H1 (cell line): ENCODE data around the gene KCP. TPM values are rescaled to one million over a fixed set of nuclear protein-coding genes. Genes with fewer than 3 reads are reported as not detected.

Source experiments
- CTCF ChIA-PET: fragments of 300-600 bp; sonication (Branson Sonifier 250); formaldehyde crosslinking; loops from one replicate; lab custom pipeline; 2021; ENCODE audit not compliant: partially characterized antibody; lab: Charles Lee
- POLR2A ChIA-PET: fragments of 300-600 bp; sonication (Branson Sonifier 250); formaldehyde crosslinking; loops from one replicate; lab custom pipeline; 2021; ENCODE audit warnings: inconsistent platforms; ENCODE audit not compliant: partially characterized antibody; lab: Charles Lee
- DNase-seq, 2 experiments: peaks; one replicate each; pipeline versions ENCODE4 v3.0.0 to v3.0.0-alpha.2; 2010 to 2022; ENCODE audit warnings: low spot score in 2 of 2, low read depth in 1 of 2, mixed read lengths in 1 of 2
- FAIRE-seq: peaks from 2 replicates; lab custom pipeline; 2011; peaks lifted over from hg19 to GRCh38; lab: Jason Lieb, UNC
- H2AFZ ChIP-seq: 2 replicates; pipeline ENCODE4 v1.8.1; 2012; ENCODE audit warnings: low read length, inconsistent platforms
- H2AK5ac ChIP-seq: 2 replicates; pipeline ENCODE4 v1.6.1; 2013; ENCODE audit warnings: low read depth, low read length
- H2BK120ac ChIP-seq: replicated peaks from 2 replicates; pipeline ENCODE3; 2013; ENCODE audit warnings: low read depth, low read length, inconsistent platforms
- H2BK12ac ChIP-seq: 2 replicates; pipeline ENCODE4 v1.6.1; 2013; ENCODE audit warnings: low read depth, low read length
- H2BK15ac ChIP-seq: 2 replicates; pipeline ENCODE4 v1.6.1; 2013; ENCODE audit warnings: low read length
- H2BK20ac ChIP-seq: 2 replicates; pipeline ENCODE4 v1.6.1; 2013; ENCODE audit warnings: low read length
- H2BK5ac ChIP-seq: 2 replicates; pipeline ENCODE4 v1.6.1; 2013; ENCODE audit warnings: low read depth, low read length
- H3K14ac ChIP-seq: 2 replicates; pipeline ENCODE4 v1.6.1; 2013; ENCODE audit warnings: inconsistent platforms; ENCODE audit not compliant: insufficient read length
- H3K18ac ChIP-seq: 2 replicates; pipeline ENCODE4 v1.6.1; 2013; ENCODE audit warnings: low read length; ENCODE audit errors: extremely low read depth
- H3K23ac ChIP-seq: 2 replicates; pipeline ENCODE4 v1.6.1; 2013; ENCODE audit warnings: inconsistent platforms; ENCODE audit not compliant: insufficient read length
- H3K23me2 ChIP-seq: 2 replicates; pipeline ENCODE4 v1.6.1; 2013; ENCODE audit warnings: low read depth, low read length
- H3K27ac ChIP-seq: 2 replicates; pipeline ENCODE4 v1.6.1; 2011; ENCODE audit warnings: low read depth, low read length, inconsistent platforms
- H3K27me3 ChIP-seq, 4 experiments: replicated peaks in 1 of 4; 1 replicate in 1 of 4; 2 replicates in 3 of 4; pipeline versions ENCODE4 v1.6.1 to v1.8.1; 2011 to 2013; ENCODE audit warnings: low read length in 3 of 4, mild to moderate bottlenecking in 3 of 4, inconsistent platforms in 2 of 4, mixed read lengths in 2 of 4, moderate library complexity in 1 of 4; ENCODE audit not compliant: control insufficient read depth in 3 of 4, insufficient read depth in 3 of 4; ENCODE audit errors: extremely low read depth in 1 of 4
- H3K36me3 ChIP-seq, 4 experiments: 2 replicates each; pipeline versions ENCODE4 v1.6.1 to v1.8.1; 2011 to 2013; ENCODE audit warnings: mild to moderate bottlenecking in 4 of 4, low read length in 3 of 4, moderate library complexity in 2 of 4, control low read depth in 1 of 4, inconsistent platforms in 1 of 4; ENCODE audit not compliant: insufficient read depth in 4 of 4, control insufficient read depth in 2 of 4
- H3K4ac ChIP-seq: replicated peaks from 2 replicates; pipeline ENCODE3; 2013; ENCODE audit warnings: low read length, low read depth, mixed read lengths, inconsistent platforms; ENCODE audit not compliant: insufficient read length
- H3K4me1 ChIP-seq, 4 experiments: replicated peaks in 1 of 4; 1 replicate in 1 of 4; 2 replicates in 3 of 4; pipeline versions ENCODE4 v1.6.1 to v1.8.1; 2011 to 2013; ENCODE audit warnings: low read length in 3 of 4, inconsistent platforms in 2 of 4, mixed read lengths in 1 of 4; ENCODE audit not compliant: insufficient read depth in 4 of 4, control insufficient read depth in 3 of 4
- H3K4me2 ChIP-seq, 2 experiments: 2 replicates each; pipeline versions ENCODE4 v1.6.1 to v1.8.1; 2011 to 2013; ENCODE audit warnings: low read depth in 2 of 2, low read length in 2 of 2, control low read depth in 1 of 2, inconsistent platforms in 1 of 2, mild to moderate bottlenecking in 1 of 2; ENCODE audit not compliant: insufficient read depth in 1 of 2
- H3K4me3 ChIP-seq, 4 experiments: fragments of 200-600, 300-600 bp in 1 of 4; sonication (generic), shearing (Covaris generic), sonication (Bioruptor Twin) in 1 of 4; 2 replicates each; pipeline versions ENCODE4 v1.5.1 to v1.8.1; 2011 to 2016; ENCODE audit warnings: low read length in 4 of 4, low read depth in 3 of 4, control low read depth in 2 of 4, inconsistent platforms in 2 of 4, mild to moderate bottlenecking in 2 of 4, mixed read lengths in 1 of 4, moderate library complexity in 1 of 4; ENCODE audit not compliant: insufficient read depth in 2 of 4; ENCODE audit errors: extremely low read depth in 1 of 4
- H3K56ac ChIP-seq: replicated peaks from 2 replicates; pipeline ENCODE3; 2013; ENCODE audit warnings: low read depth, mild to moderate bottlenecking, mixed read lengths, low read length, inconsistent platforms; ENCODE audit not compliant: insufficient read length
- H3K79me1 ChIP-seq: 2 replicates; pipeline ENCODE4 v1.6.1; 2013; ENCODE audit warnings: low read depth, low read length, control low read depth
- H3K79me2 ChIP-seq, 2 experiments: 2 replicates each; pipeline versions ENCODE4 v1.6.1 to v1.8.1; 2012 to 2013; ENCODE audit warnings: low read length in 2 of 2, mild to moderate bottlenecking in 2 of 2, inconsistent platforms in 1 of 2; ENCODE audit not compliant: insufficient read depth in 2 of 2, control insufficient read depth in 1 of 2
- H3K9ac ChIP-seq, 4 experiments: replicated peaks in 1 of 4; 1 replicate in 1 of 4; 2 replicates in 3 of 4; pipeline versions ENCODE4 v1.6.1 to v1.8.1; 2011 to 2013; ENCODE audit warnings: low read depth in 3 of 4, low read length in 3 of 4, control low read depth in 2 of 4, mild to moderate bottlenecking in 2 of 4, moderate library complexity in 2 of 4, inconsistent platforms in 1 of 4; ENCODE audit errors: extremely low read depth in 1 of 4
- H3K9me3 ChIP-seq, 2 experiments: 2 replicates each; pipeline versions ENCODE4 v1.6.1 to v1.8.1; 2012 to 2013; ENCODE audit warnings: mild to moderate bottlenecking in 2 of 2, moderate library complexity in 2 of 2, control low read depth in 1 of 2, inconsistent platforms in 1 of 2, low read depth in 1 of 2, low read length in 1 of 2, mixed read lengths in 1 of 2; ENCODE audit not compliant: insufficient read depth in 2 of 2
- H4K20me1 ChIP-seq, 2 experiments: replicated peaks in 1 of 2; 2 replicates each; pipeline versions ENCODE3 to v1.8.1; 2011 to 2013; ENCODE audit warnings: inconsistent platforms in 2 of 2, low read length in 2 of 2, mild to moderate bottlenecking in 1 of 2; ENCODE audit not compliant: insufficient read depth in 2 of 2, control insufficient read depth in 1 of 2
- H4K5ac ChIP-seq: 2 replicates; pipeline ENCODE4 v1.6.1; 2013; ENCODE audit warnings: low read length, low read depth, mixed read lengths, inconsistent platforms; ENCODE audit not compliant: insufficient read length
- H4K8ac ChIP-seq: 2 replicates; pipeline ENCODE4 v1.8.0; 2013; ENCODE audit warnings: mild to moderate bottlenecking, moderate library complexity, low read length, inconsistent platforms; ENCODE audit not compliant: insufficient read depth; ENCODE audit errors: extremely low read depth
- H4K91ac ChIP-seq: replicated peaks from 2 replicates; pipeline ENCODE3; 2013; ENCODE audit warnings: low read length, mixed read lengths, inconsistent platforms; ENCODE audit not compliant: insufficient read length
- ASH2L ChIP-seq: fragments of 200-600, 300-600 bp; sonication (generic); IDR thresholded peaks from one replicate; pipeline ENCODE4 v1.7.1; 2017; ENCODE audit warnings: low read length
- EZH2 ChIP-seq: fragments of 200-600 bp; sonication (generic); IDR thresholded peaks from 2 replicates; pipeline ENCODE4 v1.7.1; 2012; ENCODE audit warnings: low read depth, mild to moderate bottlenecking, moderate library complexity, low read length, inconsistent platforms; ENCODE audit not compliant: severe bottlenecking
- PHF8 ChIP-seq: fragments of 200-600 bp; sonication (generic); conservative IDR thresholded peaks from 2 replicates; pipeline ENCODE4 v1.7.1; 2012; ENCODE audit warnings: low read depth, mild to moderate bottlenecking, inconsistent platforms, low read length, moderate library complexity
- RBBP5 ChIP-seq: IDR thresholded peaks from 2 replicates; pipeline ENCODE4 v1.7.1; 2012; ENCODE audit warnings: low read depth, mild to moderate bottlenecking, inconsistent platforms, low read length, moderate library complexity, borderline replicate concordance
- SRF ChIP-seq: IDR thresholded peaks from 2 replicates; pipeline ENCODE4 v1.6.1; 2011; ENCODE audit warnings: mild to moderate bottlenecking, low read depth, low read length, moderate library complexity
- SUZ12 ChIP-seq: fragments of 200-600 bp; sonication (generic); IDR thresholded peaks from 2 replicates; pipeline ENCODE4 v1.6.1; 2012; ENCODE audit warnings: mild to moderate bottlenecking, inconsistent platforms, low read length, moderate library complexity, mixed read lengths
- ZNF274 ChIP-seq: IDR thresholded peaks from 2 replicates; pipeline ENCODE4 v1.7.0; 2012; ENCODE audit warnings: low read length, borderline replicate concordance; ENCODE audit errors: extremely low read depth
- WGBS, 2 experiments: shearing (Covaris generic) in 1 of 2; methylation state at CpG; one replicate each; pipeline versions ENCODE4 v1.1.6 to v1.1.7; 2013 to 2015; ENCODE audit warnings: low lambda C conversion rate in 2 of 2, mixed read lengths in 2 of 2, inconsistent platforms in 1 of 2, low coverage in 1 of 2, missing lambda C conversion rate in 1 of 2; ENCODE audit not compliant: insufficient replicate concordance in 2 of 2, insufficient coverage in 1 of 2, insufficient read length in 1 of 2; ENCODE audit errors: extremely low coverage in 1 of 2, missing lambda C conversion rate in 1 of 2; 5-methylcytosine and 5-hydroxymethylcytosine counted together
- polyA plus RNA-seq, 7 experiments: library from polyadenylated mRNA; depleted of rRNA in 3 of 7; stranded (reverse) in 5 of 7; unstranded in 2 of 7; fragments of >200 nt in 5 of 7; fragments of 200-250 nt in 2 of 7; gene quantifications; 1 replicate in 5 of 7; 2 replicates in 1 of 7; 4 replicates in 1 of 7; pipeline versions ENCODE4 v1.2.1 to v1.2.3, GENCODE V29; 2011 to 2013; ENCODE audit warnings: missing spikeins in 2 of 7, mixed read lengths in 2 of 7
- total RNA-seq: library from RNA; stranded (reverse); fragmentation: NEBNext Ultra II Directional; extraction: Animal tissue kit (Norgen Biotek cat#: 25700); gene quantifications from 2 replicates; pipeline ENCODE4 v1.2.1, GENCODE V29; 2021

The KCP gene
- total and polyA plus RNA-seq, 2 of the 8 experiments (the other 6 are each of a cell fraction or from before 2014, with no cell fraction given): 1.3 to 2.0 TPM

GRCh38 chr7:128909625-128910568, 612 bp downstream of the KCP start:
- peak overlapping the region; percentile 37 to 67 (median 52) for H3K4me3 ChIP-seq
- ChIA-PET CTCF (interaction anchor here (0.5 to 4.5 kb wide), 17 partner anchors 12 to 1767 kb away, joined by 3 to 42 read pairs (median 3); no protein-coding TSS in a partner anchor), POLR2A (interaction anchor here (0.7 to 2.4 kb wide), 11 partner anchors 9 to 145 kb away, joined by 3 to 9 read pairs (median 3); partner anchors contain the start of gene TNPO3)
- 0 out of 2 replicates have a peak overlapping the region, but pooled peaks have one; percentile 50 for H2BK12ac ChIP-seq
- TF ChIP-seq ZNF274 (no peak), SUZ12 (peak; percentile 69), EZH2 (peak; percentile 68), SRF (no peak), RBBP5 (0 out of 2 replicates have a peak, but pooled peaks have one; percentile 11), PHF8 (0 out of 2 replicates have a peak, but pooled peaks have one; percentile 40), ASH2L (peak; percentile 79)
- H3K23me2 ChIP-seq: peaks cover 11% of the 10 kb centered on the region; the same call in 1 of the 2 replicates
- no peaks in the 10 kb centered on the region for H3K36me3 ChIP-seq
- no peak overlapping the region for H3K23ac ChIP-seq
- H3K4ac ChIP-seq: no peak overlapping the region
- H3K79me2 ChIP-seq: no peaks in the 10 kb centered on the region
- H3K14ac ChIP-seq: no peak overlapping the region
- DNase-seq (peak in 1 of 2 experiments; percentile 71), FAIRE-seq (no peak)
- H3K9me3 ChIP-seq: no peaks in the 10 kb centered on the region
- peak overlapping the region; percentile 39 for H2AFZ ChIP-seq
- H4K8ac ChIP-seq: peak overlapping the region; percentile 31
- peaks cover 4 to 36% (median 20%) of the 10 kb centered on the region in 4 experiments for H3K4me1 ChIP-seq
- H3K56ac ChIP-seq: no peak overlapping the region
- 3% methylated on average over 28 of the region's 42 CpGs; no CpG with 5 or more reads in 1 of the 2 experiments for WGBS, 2 experiments
- H4K20me1 ChIP-seq: no peaks in the 10 kb centered on the region
- no peak overlapping the region for H2AK5ac ChIP-seq
- no peak overlapping the region for H3K9ac ChIP-seq
- no peak overlapping the region for H2BK5ac ChIP-seq
- no peaks in the 10 kb centered on the region for H3K79me1 ChIP-seq
- H3K27me3 ChIP-seq: peaks cover 13 to 53% (median 38%) of the 10 kb centered on the region in 4 experiments
- no peak overlapping the region for H4K91ac ChIP-seq
- no peak overlapping the region for H2BK120ac ChIP-seq
- peak overlapping the region; percentile 89 to 91 for H3K4me2 ChIP-seq
- no peak overlapping the region for H4K5ac ChIP-seq
- H2BK20ac ChIP-seq: no peak overlapping the region
- H3K18ac ChIP-seq: peak overlapping the region; percentile 60
- no peak overlapping the region for H3K27ac ChIP-seq
- H2BK15ac ChIP-seq: no peak overlapping the region
